GM21786 (cell line): Measurements from ENCODE around the gene ODF2L.
"Not testable (repeated sequence)": the region's sequence is repeated elsewhere in the genome, so short reads cannot be mapped to it uniquely, and the experiment has no call there.

ENCODE experiments used
- ATAC-seq: cut with Tn5 transposase; IDR thresholded peaks from one replicate; pipeline ENCODE4 v1.9.1; 2021; ENCODE audit not compliant: unreplicated experiment

The ODF2L gene

GRCh38 chr1:86387916-86388627 is 8.1 kb downstream of the ODF2L start:
- no peak for ATAC-seq

- ATAC-seq: peak; percentile 49
These were observed 13.2 kb downstream of the ODF2L start for GRCh38 chr1:86382878-86383277.

GRCh38 chr1:86381223-86381622 is 14.9 kb downstream of the ODF2L start:
- ATAC-seq: no peak

- ATAC-seq: peak; percentile 76
These were observed 15.8 kb downstream of the ODF2L start for GRCh38 chr1:86380257-86380861.

GRCh38 chr1:86378813-86379212 is 17.3 kb downstream of the ODF2L start:
- no peak for ATAC-seq

- ATAC-seq: no peak
These were observed 18.8 kb downstream of the ODF2L start for GRCh38 chr1:86377341-86377740.

- ATAC-seq: no peak
These were observed 20.4 kb downstream of the ODF2L start for GRCh38 chr1:86375688-86376087.

- no peak for ATAC-seq
These were observed 25.5 kb downstream of the ODF2L start for GRCh38 chr1:86370601-86371022.

GRCh38 chr1:86365896-86366295 is 30.2 kb downstream of the ODF2L start:
- no peak for ATAC-seq

GRCh38 chr1:86362807-86363206 is 33.3 kb downstream of the ODF2L start:
- no peak for ATAC-seq

- no peak for ATAC-seq
These were observed 38.3 kb downstream of the ODF2L start for GRCh38 chr1:86357796-86358195.

GRCh38 chr1:86356247-86356646 is 39.9 kb downstream of the ODF2L start:
- ATAC-seq: no peak

GRCh38 chr1:86352086-86352485 is 44.0 kb downstream of the ODF2L start:
- no peak for ATAC-seq

GRCh38 chr1:86350230-86350629 is 45.9 kb downstream of the ODF2L start:
- ATAC-seq: not testable (repeated sequence)

GRCh38 chr1:86346388-86346787 is 49.7 kb downstream of the ODF2L start:
- ATAC-seq: no peak

- ATAC-seq: no peak
These were observed 51.1 kb downstream of the ODF2L start for GRCh38 chr1:86345042-86345441.

- ATAC-seq: no peak
These were observed 56.2 kb downstream of the ODF2L start for GRCh38 chr1:86339906-86340305.

- no peak for ATAC-seq
These were observed 56.9 kb downstream of the ODF2L start for GRCh38 chr1:86339014-86339812.

- ATAC-seq: no peak
These were observed 60.2 kb downstream of the ODF2L start for GRCh38 chr1:86335916-86336315.

- no peak for ATAC-seq
These were observed 70.9 kb downstream of the ODF2L start for GRCh38 chr1:86325264-86325663.

- no peak for ATAC-seq
These were observed 71.8 kb downstream of the ODF2L start for GRCh38 chr1:86324130-86324822.
